Hepatic stellate cell (primary cell): ENCODE measurements around the gene LYRM4.
"Not testable (repeated sequence)": the region's sequence is repeated elsewhere in the genome, so short reads cannot be mapped to it uniquely, and the experiment has no call there.

Experiments used
- DNase-seq: peaks from one replicate; pipeline ENCODE4 v3.0.0; 2011; ENCODE audit warnings: low spot score

LYRM4 gene

DNA sequence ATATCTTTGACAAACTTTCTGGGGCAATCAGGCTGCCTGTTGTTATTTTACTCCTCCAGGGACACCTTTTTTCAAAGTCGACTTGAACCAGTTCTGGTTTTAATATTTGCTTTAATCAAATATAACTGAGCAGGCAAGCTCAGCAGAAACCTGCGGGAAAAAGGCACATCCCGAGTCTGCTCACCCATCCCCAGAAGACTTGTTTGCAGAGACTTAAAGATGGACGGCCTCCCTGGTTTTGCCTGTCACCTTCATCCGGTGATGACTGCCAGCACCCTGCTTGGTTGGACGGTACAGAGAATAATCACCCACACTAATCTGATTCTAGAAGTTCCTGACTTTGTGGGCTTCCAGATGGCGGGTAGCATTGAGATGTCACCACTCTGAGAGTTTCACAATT lies 138.8 kb downstream of the LYRM4 start:
- no peak for DNase-seq

DNA sequence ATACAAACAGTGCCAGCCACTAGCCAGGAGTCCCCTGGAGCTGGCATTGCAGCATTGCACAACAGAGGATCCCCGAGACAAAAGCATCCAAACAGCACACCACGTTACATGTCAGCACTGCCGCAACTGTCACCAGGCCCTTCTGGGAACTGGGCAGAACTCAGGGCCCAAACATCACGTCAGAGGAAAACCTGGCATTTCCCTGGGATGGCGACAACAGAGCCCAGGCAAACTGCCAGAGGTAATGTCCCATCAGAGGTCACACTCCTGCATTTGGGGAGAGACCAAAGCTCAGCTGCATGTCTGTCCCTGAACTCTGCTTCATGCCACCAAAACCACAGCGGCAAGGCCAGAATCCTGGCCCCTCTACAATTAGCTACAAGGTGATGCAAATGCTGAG lies 139.3 kb downstream of the LYRM4 start:
- DNase-seq, result no peak

DNA sequence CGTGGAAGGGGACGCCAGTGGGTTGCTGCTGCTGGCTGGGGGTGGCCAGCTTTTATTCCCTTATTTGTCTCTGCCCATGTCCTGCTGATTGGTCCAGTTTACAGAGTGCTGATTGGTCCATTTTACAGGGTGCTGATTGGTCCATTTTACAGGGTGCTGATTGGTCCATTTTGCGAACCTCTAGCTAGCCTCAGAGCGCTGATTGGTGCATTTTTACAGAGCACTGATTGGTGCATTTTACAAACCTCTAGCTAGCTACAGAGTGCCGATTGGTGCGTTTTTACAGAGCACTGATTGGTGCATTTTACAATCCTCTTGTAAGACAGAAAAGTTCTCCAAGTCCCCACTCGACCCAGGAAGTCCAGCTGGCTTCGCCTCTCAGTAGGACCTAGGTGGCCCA lies 140.2 kb downstream of the LYRM4 start:
- not testable (repeated sequence) for DNase-seq

DNA sequence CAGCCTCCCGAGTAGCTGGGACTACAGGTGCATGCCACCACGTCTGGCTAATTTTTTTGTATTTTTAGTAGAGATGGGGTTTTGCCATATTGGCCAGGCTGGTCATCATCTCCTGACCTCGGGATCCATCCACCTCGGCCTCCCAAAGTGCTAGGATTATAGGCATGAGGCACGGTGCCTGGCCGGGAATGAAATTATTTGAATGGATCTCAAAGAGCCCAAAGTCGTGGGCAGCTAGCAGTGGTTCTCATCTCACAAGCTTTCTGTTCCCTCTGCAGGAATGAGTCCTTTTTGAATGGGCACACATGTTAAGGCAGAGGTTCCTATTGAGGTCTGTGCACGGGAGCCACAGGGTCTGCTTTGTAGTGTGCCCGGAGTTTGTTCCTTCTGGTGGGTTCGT lies 140.7 kb downstream of the LYRM4 start:
- no peak for DNase-seq

DNA sequence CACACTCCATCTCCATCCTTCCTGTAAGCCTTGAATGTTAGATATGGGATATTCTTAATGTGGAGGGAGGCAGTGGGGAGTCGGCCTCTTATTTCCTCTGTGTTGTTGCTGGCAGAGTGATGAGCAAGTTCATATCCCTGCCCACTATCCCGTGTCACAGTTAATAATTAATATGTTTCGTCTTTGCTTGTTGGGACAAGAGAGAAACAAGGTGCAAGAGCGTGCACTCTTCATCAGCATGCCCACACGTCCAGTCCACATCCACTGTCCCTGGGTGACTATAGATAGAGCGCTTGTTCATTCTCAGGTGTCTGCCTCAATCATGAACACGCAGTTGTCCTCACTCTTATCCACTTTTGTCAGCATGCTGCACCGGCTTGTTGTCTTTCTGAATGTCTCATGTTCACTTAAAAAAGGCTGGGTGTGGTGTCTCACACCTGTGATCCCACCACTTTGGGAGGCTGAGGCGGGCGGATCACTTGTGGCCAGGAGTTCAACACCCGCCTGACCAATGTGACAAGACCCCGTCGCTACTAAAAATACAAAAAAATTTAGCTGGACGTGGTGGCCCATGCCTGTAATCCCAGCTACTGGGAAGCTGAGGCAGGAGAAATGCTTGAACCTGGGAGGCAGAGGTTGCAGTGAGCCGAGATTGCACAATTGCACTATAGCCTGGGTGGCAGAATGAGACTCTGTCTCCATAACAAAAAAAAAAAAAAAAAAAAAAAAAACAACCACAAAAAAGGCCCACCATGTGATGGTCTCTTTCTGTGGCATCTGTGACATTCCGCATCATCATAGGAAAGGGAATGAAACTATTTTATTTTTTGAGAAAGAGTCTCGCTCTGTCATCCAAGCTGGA lies 141.4 kb downstream of the LYRM4 start:
- no peak for DNase-seq

DNA sequence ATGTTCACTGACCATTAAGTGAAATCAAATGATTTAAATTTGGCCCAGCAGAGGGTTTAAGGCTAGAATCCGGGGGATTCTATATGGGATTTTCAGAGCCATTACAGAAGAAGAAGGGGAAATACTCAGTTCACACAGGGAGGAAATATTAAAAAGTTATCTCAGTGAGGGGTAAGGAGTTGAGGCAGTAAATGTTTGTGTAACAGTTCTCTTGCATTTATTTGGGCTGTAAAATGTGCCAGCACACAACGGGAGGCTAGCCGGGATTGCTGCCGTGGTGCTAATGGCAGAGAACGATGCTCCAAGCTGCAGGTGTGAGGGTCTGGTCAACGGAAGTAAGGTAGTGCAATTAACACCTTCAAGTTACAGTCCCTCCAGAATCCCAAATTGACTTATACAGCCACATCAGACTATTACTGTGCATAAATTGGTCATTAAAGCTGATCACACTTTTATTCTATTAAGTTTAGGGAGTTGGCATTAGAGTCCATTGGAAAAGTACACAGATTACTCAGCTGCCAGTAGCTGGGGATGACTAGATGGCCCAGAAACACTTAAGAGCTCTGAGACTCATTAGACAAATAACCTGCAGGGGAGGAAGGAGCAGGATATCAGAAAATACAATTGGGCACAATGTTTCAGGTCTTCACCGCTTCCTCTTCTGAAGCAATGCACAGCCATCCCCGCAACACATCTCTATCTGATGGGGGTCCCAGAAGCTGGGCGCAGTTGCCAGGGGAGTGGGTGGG lies 144.3 kb downstream of the LYRM4 start:
- DNase-seq, result no peak

DNA sequence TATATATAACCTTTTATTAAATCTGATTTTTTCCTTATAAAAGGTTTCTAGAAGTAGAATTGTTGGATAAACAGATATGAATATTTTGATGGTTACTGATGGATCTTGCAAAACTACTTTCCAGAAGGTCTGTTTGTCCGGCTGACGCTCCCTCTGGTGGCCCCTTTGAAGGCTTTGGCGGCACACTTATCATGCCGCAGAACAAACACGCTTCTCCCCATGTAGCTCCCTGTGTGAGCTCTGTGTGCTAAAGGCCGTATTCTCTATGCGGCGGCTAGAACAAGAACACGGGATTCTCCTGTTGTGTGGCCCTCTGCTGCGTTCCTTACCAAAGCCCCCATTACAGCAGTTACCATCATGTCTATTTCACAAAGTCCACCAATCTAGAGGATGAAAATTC lies 145.6 kb downstream of the LYRM4 start:
- no peak for DNase-seq

DNA sequence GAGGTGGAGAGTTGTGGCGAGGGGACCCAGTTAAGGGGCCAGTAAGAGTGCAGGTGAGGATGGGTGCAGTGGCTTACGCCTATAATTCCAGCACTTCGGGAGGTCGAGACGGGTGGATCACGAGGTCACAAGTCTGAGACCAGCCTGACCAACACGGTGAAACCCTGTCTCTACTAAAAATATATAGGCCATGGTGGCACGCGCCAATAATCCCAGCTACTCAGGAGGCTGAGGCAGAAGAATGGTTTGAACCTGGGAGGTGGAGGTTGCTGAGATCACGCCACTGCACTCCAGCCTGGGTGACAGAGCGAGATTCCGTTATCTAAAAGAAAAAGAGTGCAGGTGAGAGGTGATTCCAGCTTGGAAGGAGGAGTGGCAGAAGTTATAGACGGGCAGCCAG lies 147.7 kb downstream of the LYRM4 start:
- no peak for DNase-seq

DNA sequence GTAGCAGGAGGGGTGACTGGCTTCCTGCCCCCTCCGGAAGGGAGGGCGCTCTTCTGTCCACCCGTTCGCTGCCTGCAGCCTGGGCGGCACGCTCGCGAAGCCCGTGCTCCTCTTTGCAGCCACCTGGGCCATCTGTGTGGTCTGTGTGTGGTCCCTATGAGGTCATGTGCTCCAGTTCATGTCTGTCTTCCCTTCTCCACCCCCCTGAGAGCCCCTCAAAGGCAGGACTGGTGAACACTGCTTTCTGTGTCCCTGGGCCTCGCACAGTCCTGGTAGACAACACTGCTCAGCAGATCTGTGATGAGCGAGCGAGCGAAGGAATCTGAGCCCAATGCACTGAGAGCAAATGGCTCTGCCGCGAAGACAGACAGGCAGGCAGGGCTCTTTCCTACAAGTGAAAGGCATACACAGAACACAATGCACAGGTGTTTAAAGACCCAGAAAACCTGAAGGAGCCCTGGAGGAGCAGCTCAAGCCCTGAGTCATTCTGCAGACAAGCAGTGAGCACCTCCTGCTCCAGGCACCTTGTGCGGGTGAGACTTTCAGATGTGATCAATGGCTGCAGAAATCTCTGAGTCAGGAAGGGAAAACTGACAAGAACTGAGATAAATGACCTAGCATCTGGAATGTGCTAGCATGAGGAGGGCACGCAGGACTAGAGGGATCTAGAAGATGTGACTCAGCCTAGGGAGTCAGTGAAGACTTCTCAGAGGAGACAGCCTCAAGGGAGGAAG lies 148.5 kb downstream of the LYRM4 start:
- DNase-seq, result peak; percentile 80

DNA sequence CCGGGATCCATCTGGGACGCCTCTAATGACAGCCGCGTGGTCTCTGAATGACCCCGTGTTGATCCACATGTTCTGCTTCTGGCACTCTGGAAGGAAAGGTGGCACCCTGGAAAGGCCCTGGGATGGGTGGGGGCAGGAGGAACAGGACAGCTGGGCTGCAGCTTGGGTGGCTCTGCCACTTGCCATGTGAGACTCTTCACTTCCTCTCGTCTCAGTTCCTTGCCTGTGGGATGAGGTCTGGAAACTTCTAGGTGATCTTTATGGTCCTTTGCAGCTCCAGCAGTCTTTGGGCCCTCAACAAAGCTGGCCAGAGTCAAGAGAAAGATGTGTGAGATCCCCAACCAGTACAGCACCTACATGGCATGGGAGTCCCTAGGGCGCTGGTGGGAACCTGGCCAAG lies 149.1 kb downstream of the LYRM4 start:
- no peak for DNase-seq

- no peak for DNase-seq
Measured at GRCh38 chr6:5110246-5110645, 150.5 kb downstream of the LYRM4 start.

- DNase-seq, result no peak
Measured at GRCh38 chr6:5109436-5109835, 151.3 kb downstream of the LYRM4 start.

GRCh38 chr6:5108536-5109150 lies 152.1 kb downstream of the LYRM4 start:
- DNase-seq, result no peak

GRCh38 chr6:5108068-5108467 lies 152.7 kb downstream of the LYRM4 start:
- no peak for DNase-seq

GRCh38 chr6:5107341-5107740 lies 153.4 kb downstream of the LYRM4 start:
- no peak for DNase-seq

DNA sequence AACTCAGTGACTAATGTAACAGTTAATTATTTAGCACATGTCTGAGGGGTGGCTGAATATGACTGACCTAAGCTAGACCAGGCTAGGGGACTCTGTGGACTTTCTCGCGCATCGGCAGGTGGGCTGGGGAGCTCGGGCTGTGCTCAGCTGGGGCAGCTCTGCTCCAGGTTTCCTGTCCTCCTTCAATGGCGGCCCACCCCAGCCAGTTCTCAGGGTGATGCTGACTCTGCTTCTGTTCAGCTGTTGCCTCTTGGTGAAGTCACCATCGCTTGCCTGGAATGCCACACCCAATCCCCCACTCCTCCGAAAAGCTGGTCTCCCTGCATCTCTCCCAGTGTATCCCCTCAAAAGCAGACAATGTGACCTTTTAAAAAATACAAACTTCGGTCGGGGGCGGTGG lies 155.6 kb downstream of the LYRM4 start:
- DNase-seq, result no peak

GRCh38 chr6:5104667-5105066 lies 156.1 kb downstream of the LYRM4 start:
- DNase-seq, result no peak

- no peak for DNase-seq
Measured at GRCh38 chr6:5103250-5103649, 157.5 kb downstream of the LYRM4 start.

GRCh38 chr6:5102267-5102970 lies 158.3 kb downstream of the LYRM4 start:
- DNase-seq, result no peak

DNA sequence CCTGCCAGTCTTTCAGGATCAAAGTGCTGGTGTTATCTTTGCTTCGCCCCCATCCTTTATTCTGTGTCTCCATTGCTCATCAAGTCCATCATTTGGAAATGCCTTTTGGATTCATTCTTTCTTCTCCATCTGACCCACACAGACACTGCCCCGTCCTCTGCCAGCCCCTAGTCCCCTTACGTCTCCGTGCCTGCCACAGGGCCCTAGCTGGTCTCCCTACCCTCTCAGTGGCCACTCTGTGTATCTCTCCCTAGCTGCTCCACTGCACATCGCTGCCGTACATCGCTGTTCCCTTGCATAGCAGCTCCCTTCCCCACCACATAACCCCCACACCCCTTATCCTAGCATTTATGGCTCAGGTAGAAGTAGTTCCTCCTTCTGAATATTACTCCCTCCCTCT lies 159.9 kb downstream of the LYRM4 start:
- DNase-seq, result no peak

DNA sequence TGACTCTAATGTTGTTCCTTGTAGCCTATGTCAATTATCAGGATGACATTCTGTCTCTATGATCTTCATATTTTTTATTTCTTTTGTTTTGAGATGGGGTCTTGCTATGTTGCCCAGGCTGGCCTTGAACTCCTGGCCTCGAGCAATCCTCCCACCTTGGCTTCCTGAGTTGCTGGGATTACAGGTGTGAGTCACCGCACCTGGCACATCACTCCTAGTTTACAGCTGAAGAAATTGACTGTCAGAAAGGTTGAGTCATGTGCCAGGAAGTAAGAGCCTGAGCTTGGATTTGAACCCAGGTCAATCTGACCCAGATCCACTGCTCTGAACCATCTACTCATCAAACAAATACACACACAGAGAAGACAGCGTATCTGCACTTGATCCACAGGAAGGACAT lies 161.2 kb downstream of the LYRM4 start:
- DNase-seq, result no peak
